HUES48 (cell line): ENCODE data around the gene ADCY3.
"Not testable (repeated sequence)": the region's sequence is repeated elsewhere in the genome, so short reads cannot be mapped to it uniquely, and the experiment has no call there.

Experiments used
- H3K27ac ChIP-seq: one replicate; pipeline ENCODE4 v1.7.0; 2013; ENCODE audit warnings: low read depth, low read length, inconsistent platforms
- H3K27me3 ChIP-seq: 2 replicates; pipeline ENCODE4 v1.6.1; 2013; ENCODE audit warnings: mild to moderate bottlenecking, low read length; ENCODE audit not compliant: control insufficient read depth, insufficient read depth
- H3K36me3 ChIP-seq: 2 replicates; pipeline ENCODE4 v1.6.1; 2013; ENCODE audit warnings: low read length; ENCODE audit not compliant: control insufficient read depth, insufficient read depth
- H3K4me1 ChIP-seq: 2 replicates; pipeline ENCODE4 v1.6.1; 2013; ENCODE audit warnings: mild to moderate bottlenecking, low read length; ENCODE audit not compliant: control insufficient read depth, insufficient read depth
- H3K4me3 ChIP-seq: 2 replicates; pipeline ENCODE4 v1.5.1; 2013; ENCODE audit warnings: mild to moderate bottlenecking, low read depth, low read length
- H3K9ac ChIP-seq: 2 replicates; pipeline ENCODE4 v1.6.1; 2013; ENCODE audit warnings: mild to moderate bottlenecking, low read depth, low read length, moderate library complexity
- H3K9me3 ChIP-seq: 2 replicates; pipeline ENCODE4 v1.6.1; 2013; ENCODE audit warnings: low read length; ENCODE audit not compliant: control insufficient read depth, insufficient read depth

The ADCY3 gene

DNA sequence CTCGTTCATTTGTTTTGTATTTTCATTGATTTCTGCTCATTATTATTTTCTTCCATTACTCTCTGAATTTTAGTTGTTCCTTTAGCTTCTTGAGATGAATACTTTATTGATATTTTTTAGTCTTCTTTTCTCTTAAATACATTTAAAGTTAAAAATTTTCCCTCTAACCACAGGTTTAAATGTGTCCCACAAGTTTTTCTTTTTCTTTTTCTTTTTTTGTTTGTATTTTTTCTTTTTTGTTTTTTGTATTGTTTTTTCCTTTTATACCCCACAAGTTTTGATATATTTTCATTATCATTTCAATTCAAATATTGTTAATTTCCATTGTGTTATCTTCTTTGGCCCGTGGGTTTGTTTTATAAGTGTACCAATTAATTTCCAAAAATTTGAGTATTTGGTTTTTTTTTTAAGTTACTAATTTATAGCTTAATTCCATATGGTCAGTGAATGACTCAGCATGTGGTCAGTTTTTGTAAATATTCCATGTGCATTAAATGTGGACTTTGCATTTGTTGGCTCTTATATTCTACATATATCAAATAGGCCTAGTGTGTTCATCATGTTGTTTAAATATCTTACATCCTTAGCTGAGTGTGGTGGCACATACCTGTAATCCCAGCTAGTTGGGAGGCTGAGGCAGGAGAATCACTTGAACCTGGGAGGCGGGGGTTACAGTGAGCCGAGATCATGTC lies 110.6 kb downstream of the ADCY3 start:
- Histone ChIP-seq H3K9me3 (peaks cover 9% of the 10 kb centered on the region; the same call in 1 of the 2 replicates), H3K27ac (no peak overlapping the region), H3K9ac (no peak overlapping the region), H3K36me3 (peaks cover 34% of the 10 kb centered on the region), H3K27me3 (no peaks in the 10 kb centered on the region), H3K4me3 (no peak overlapping the region), H3K4me1 (peaks cover 5% of the 10 kb centered on the region; the same call in 1 of the 2 replicates)

DNA sequence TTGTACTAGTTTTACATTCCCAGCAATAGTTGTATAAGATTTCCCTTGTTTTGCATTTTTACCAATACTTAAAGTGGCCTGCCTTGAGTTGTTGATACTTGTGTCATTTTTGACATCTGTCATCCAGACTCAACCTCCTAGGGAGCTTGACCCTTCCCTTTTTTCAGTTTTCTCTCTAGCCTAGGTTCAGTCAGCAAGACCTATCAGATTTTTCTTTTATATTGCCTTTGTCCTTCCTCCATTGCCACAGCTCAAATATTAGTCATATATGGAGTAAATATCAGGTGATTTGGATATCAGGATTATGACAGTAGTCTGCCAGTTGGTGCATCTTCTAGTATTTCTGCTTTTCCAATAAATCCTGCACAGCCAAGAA lies 113.4 kb downstream of the ADCY3 start:
- H3K4me3 ChIP-seq = peak overlapping the region; percentile 29; the same call in 1 of the 2 replicates

DNA sequence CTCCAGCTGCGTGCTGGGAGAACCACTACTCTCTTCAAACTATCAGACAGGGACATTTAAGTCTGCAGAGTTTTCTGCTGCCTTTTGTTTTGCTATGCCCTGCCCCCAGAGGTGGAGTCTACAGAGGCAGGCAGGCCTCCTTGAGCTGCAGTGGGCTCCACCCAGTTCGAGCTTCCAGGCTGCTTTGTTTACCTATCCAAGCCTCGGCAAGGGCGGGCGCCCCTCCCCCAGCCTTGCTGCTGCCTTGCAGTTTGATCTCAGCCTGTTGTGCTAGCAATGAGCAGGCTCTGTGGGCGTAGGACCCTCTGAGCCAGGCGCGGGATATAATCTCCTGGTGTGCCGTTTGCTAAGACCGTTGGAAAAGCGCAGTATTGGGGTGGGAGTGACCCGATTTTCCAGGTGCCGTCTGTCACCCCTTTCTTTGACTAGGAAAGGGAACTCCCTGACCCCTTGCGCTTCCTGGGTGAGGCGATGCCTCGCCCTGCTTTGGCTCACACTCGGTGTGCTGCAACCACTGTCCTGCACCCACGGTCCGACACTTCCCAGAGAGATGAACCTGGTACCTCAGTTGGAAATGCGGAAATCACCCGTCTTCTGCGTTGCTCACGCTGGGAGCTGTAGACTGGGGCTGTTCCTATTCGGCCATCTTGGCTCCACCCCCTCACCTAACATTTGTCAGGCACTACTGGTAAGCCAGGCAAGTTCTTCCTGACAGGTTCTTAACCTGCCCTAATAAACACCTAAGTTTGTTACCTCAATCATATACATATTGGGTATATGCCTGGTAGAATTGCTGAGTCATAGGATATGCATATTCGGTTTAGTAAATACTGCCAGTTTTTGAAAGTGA lies 114.0 kb downstream of the ADCY3 start:
- peaks cover 24% of the 10 kb centered on the region for H3K36me3 ChIP-seq
- H3K4me1 ChIP-seq, H3K27me3 ChIP-seq, H3K9ac ChIP-seq, H3K9me3 ChIP-seq, H3K27ac ChIP-seq: not testable (repeated sequence)
- peak overlapping the region; percentile 29; the same call in 1 of the 2 replicates for H3K4me3 ChIP-seq

More for the DNA sequence above, 113.4 kb downstream of the ADCY3 start:
- H3K36me3 ChIP-seq = peaks cover 24% of the 10 kb centered on the region
- peaks cover 9% of the 10 kb centered on the region; the same call in 1 of the 2 replicates for H3K9me3 ChIP-seq
- H3K27me3 ChIP-seq = no peaks in the 10 kb centered on the region
- no peak overlapping the region for H3K27ac ChIP-seq
- H3K9ac ChIP-seq = no peak overlapping the region
- H3K4me1 ChIP-seq = no peaks in the 10 kb centered on the region

DNA sequence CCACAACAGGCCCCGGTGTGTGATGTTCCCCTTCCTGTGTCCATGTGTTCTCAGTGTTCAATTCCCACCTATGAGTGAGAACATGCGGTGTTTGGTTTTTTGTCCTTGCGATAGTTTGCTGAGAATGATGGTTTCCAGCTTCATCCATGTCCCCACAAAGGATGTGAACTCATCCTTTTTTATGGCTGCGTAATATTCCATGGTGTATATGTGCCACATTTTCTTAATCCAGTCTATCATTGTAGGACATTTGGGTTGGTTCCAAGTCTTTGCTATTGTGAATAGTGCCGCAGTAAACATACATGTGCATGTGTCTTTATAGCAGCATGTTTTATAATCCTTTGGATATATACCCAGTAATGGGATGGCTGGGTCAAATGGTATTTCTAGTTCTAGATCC lies 119.5 kb downstream of the ADCY3 start:
- H3K27me3 ChIP-seq, H3K4me1 ChIP-seq, H3K9me3 ChIP-seq, H3K9ac ChIP-seq, H3K27ac ChIP-seq, H3K4me3 ChIP-seq: not testable (repeated sequence)
- H3K36me3 ChIP-seq = peaks cover 30% of the 10 kb centered on the region

DNA sequence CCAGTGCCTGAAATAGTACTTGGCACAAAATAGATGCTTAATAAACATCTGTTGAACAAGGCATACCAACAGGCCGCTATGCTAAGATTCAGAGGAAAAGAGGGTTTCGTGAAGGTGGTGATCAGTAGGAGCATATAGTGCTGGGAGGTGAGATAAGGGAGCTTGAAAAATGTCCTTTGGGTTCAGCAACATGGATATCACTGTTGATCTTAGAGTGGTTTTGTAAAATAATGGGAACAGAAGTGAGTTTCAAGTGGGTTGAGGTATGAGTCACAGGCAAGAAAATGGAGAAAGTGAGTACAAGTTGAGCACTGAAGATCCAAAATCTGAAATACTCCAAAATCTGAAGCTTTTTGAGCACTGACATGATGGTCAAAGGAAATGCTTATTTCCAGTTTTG lies 122.4 kb downstream of the ADCY3 start:
- Histone ChIP-seq H3K27ac (no peak overlapping the region), H3K4me3 (no peak overlapping the region), H3K9ac (no peak overlapping the region), H3K9me3 (no peaks in the 10 kb centered on the region), H3K36me3 (peaks cover 40% of the 10 kb centered on the region), H3K27me3 (no peaks in the 10 kb centered on the region), H3K4me1 (peaks cover 13% of the 10 kb centered on the region)

DNA sequence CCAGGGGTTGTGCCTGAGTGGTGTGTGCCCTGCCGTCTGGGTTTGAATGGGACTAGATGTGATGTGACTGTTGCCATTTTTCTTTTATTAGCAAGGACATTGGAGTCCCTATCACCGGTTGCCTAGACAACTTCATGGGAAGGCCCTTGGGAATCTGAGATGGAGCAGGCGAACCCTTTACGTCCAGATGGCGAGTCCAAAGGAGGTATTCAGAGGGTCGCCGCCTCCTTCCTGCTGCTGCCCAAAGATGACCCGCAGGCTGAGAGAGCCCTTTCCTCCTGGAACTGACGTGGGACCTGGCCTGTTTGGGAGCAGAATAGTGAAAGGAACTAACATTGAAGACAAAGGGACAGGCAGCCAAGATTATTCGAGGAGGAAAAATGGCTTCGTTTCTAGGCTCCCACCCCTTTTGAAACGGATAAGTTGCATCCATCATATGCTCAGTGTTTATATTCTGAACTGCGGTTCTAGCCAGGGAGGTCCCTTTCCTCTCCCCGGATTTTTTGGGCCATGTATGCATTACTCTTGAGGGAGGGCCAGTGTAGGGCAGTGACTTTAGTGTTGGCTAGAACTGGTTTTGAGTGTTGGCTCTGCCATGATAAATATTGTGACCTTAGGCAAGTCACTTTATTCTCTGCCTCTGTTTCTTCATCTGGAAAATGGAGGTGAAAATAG lies 126.1 kb downstream of the ADCY3 start:
- H3K4me3 ChIP-seq = peak overlapping the region; percentile 86
- H3K9me3 ChIP-seq = no peaks in the 10 kb centered on the region
- no peaks in the 10 kb centered on the region for H3K27me3 ChIP-seq
- H3K9ac ChIP-seq = peak overlapping the region; percentile 99
- H3K36me3 ChIP-seq = peaks cover 32% of the 10 kb centered on the region
- peak overlapping the region; percentile 96 for H3K27ac ChIP-seq
- peaks cover 34% of the 10 kb centered on the region for H3K4me1 ChIP-seq

DNA sequence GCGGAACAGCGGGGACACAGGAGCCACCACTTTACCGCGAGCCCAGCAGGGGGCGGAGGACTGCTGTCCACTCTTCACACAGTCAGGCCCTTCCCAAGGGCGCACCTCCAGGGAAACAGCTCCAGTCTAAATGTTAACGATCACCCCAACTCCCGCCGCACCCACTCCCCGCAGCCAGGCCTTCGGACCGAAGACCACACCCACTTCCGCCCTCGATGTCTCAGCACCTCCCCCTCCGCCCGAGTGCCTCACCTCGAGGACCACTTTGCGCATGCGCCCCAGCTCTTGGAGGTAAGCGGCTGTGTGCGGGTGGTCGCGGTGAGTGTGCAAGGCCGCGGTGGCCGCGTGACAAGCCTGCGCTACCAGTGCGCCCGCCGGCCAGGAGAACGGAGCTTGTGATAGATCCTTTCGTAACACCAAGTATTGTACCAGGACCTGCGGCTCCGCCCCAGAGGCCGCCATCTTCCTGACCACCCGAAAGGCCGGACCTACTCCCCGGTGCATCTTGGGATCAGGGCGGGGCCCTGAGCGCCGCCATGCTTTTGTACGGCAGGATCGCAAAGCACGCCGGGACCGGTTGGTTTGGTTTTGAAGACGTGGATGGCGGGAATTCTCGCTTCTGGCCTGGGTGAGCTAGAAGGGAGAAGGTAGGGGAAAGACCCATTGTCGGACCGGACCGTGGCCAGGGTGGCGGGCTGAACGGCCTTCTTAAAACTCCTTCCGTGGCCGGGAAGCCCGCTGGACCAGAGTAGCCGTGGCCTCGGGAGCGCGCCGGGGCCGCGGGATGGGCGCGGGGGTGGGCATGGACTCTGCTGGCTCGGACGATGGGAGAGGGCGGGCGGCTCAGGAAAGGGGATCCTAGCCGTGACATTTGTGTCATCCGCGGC lies 126.9 kb downstream of the ADCY3 start, which contains the start of the genes CENPO and PTRHD1:
TSS of gene CENPO (plus strand) at position 552 of the 887 bp plus-strand sequence. CDS start 495 bp downstream, outside the sequence.
TSS of gene PTRHD1 (minus strand) at position 518 of the 887 bp plus-strand sequence. CDS start at position 504, 14 bp downstream.
- Histone ChIP-seq H3K36me3 (peaks cover 32% of the 10 kb centered on the region), H3K27ac (peak within 1 kb of the TSS; percentile 96), H3K9ac (peak within 1 kb of the TSS; percentile 99), H3K27me3 (no peaks in the 10 kb centered on the region), H3K4me1 (peaks cover 34% of the 10 kb centered on the region), H3K4me3 (peak within 1 kb of the TSS; percentile 86), H3K9me3 (no peaks in the 10 kb centered on the region)

DNA sequence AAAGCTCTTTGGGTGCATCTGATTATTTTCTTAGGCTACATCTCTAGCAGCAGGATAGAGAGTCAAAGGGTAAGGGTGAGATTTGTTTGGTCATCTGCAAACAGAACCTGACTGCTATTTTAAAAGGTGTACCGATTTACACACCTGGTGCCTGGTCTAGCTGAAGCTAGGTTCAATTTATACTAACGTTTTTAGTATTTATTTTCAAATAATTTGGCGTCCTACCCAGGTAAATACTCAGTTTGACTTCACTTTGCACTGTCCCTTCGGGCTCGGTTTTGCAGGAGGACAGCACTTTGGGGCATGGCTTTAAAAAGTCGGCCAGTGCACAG lies 127.5 kb downstream of the ADCY3 start:
- H3K4me3 ChIP-seq = peak overlapping the region; percentile 86
- peaks cover 34% of the 10 kb centered on the region for H3K4me1 ChIP-seq
- H3K27ac ChIP-seq = peak overlapping the region; percentile 96
- no peaks in the 10 kb centered on the region for H3K27me3 ChIP-seq
- no peaks in the 10 kb centered on the region for H3K9me3 ChIP-seq
- H3K36me3 ChIP-seq = peaks cover 26% of the 10 kb centered on the region
- H3K9ac ChIP-seq = peak overlapping the region; percentile 99

DNA sequence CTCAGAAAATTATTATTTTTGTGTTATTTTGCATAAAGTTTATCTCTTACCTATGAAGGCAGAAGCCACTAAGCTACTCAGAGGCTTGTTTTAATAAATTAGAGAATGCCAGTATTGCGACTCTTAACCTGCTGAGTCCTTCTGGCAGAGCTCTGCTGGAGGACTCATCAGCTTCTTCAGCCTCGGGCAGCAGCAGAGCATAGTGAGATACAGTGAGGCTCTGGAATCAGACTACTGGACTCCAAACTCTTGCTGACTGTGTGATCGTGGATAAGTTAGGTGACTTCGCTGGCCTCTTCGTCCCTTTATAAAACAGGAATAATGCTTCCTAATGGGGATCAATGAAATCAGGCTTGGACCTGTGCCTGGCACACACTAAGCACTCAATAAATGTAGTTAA lies 128.6 kb downstream of the ADCY3 start:
- Histone ChIP-seq H3K27me3 (no peaks in the 10 kb centered on the region), H3K4me3 (peak overlapping the region; percentile 86), H3K36me3 (peaks cover 19% of the 10 kb centered on the region), H3K9ac (no peak overlapping the region), H3K9me3 (no peaks in the 10 kb centered on the region), H3K27ac (peak overlapping the region; percentile 16), H3K4me1 (peaks cover 34% of the 10 kb centered on the region)

DNA sequence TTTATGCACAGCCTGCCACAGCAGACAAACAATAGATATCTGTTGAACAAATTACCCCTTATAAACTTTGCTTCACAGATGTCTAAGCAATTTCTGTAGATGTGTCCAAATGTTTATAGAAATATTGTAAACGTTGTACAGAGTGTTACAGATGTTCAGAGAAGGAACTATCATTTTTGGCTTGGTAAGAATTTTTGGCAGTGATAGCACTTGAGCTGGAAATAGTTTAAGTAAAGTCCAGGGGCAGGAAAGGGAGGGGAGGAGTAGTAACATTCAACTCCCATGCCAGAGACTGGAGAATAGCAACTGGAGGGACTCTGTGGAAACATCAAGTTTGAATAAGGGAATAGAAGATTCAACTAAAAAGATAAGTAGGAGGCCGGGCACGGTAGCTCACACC lies 131.2 kb downstream of the ADCY3 start:
- Histone ChIP-seq H3K9me3 (no peaks in the 10 kb centered on the region), H3K4me3 (no peak overlapping the region), H3K27me3 (no peaks in the 10 kb centered on the region), H3K27ac (no peak overlapping the region), H3K9ac (no peak overlapping the region), H3K36me3 (peaks cover 5% of the 10 kb centered on the region; the same call in 1 of the 2 replicates), H3K4me1 (peaks cover 21% of the 10 kb centered on the region; the same call in 1 of the 2 replicates)
